GM18498 (cell line): ENCODE measurements around the gene STAT1.
"Not testable (repeated sequence)": the region's sequence is repeated elsewhere in the genome, so short reads cannot be mapped to it uniquely, and the experiment has no call there.

Experiments used
- ATAC-seq: cut with Tn5 transposase; IDR thresholded peaks from one replicate; pipeline ENCODE4 v1.9.1; 2021; ENCODE audit warnings: mild to moderate bottlenecking, moderate library complexity; ENCODE audit not compliant: unreplicated experiment

Gene STAT1

DNA sequence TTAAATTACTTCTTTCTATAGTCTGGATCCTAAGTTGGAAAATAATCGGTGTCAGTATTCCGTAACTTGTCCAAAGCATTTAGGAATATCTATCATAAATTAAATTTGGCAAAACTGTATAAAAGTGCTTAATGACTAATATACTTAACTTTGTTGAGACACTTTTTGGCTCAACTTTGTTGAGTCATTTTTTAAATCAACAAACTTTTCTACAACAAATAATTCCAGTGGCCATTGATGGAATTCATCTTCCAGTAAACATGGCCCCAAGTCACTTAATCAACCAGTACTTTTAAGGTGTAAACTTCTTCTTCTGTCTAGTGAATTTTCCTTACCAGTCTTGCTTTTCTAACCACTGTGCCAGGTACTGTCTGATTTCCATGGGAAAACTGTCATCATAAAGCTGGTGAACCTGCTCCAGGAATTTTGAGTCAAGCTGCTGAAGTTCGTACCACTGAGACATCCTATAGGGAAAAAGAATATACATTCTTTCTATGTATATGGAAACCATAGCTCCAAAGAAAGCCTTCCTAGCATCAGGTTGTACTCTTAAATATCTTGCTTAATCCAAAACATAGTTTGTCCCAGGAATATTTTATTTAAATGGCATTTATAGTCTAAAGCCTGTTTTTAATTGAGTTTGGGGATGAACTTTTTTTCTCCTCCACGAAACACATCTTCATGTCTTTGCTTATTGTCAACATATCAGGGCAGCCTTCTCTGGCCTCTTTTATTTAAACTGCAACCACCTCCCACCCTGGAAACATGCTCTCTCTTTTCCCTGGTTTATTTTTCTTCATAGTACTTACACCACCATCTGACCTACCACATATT lies 4.2 kb downstream of the STAT1 start:
- no peak for ATAC-seq

- no peak for ATAC-seq
Measured at GRCh38 chr2:191008286-191008685, 5.7 kb downstream of the STAT1 start.

DNA sequence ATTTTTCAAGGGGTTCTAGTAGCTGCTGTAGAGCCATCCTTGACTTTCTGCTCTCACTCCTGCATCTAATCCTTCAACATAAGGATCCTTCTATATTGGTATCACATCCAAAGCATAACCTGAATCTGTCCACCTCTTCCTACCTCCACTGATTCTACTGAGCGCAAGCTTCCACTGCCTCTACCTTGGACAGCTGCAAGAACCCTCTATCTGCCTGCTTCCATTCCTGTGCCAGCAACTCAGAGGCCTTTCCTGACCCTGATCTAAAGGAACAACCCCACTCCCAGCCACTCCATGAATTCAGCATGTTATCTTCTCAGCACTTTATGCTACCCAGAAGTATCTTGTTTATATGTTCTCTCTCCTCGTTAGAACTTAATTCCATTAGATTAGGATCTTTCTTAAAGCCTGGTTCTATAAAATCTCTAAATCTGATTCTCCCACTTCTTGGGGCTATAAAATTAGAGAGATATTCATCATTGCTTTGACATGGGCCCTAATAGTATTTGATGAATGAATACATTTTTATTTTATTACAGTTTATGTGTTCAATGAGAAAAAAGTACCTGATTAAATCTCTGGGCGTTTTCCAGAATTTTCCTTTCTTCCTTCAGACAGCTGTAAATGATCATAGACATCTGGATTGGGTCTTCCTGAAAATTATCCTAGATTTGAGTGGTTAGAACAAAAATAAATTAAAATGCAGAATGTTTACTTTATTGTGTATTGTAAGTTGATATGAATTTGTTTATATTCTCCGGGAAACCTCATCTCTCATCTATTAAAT lies 6.8 kb downstream of the STAT1 start:
- ATAC-seq, result no peak

GRCh38 chr2:191006297-191006696 lies 7.7 kb downstream of the STAT1 start:
- ATAC-seq, result no peak

DNA sequence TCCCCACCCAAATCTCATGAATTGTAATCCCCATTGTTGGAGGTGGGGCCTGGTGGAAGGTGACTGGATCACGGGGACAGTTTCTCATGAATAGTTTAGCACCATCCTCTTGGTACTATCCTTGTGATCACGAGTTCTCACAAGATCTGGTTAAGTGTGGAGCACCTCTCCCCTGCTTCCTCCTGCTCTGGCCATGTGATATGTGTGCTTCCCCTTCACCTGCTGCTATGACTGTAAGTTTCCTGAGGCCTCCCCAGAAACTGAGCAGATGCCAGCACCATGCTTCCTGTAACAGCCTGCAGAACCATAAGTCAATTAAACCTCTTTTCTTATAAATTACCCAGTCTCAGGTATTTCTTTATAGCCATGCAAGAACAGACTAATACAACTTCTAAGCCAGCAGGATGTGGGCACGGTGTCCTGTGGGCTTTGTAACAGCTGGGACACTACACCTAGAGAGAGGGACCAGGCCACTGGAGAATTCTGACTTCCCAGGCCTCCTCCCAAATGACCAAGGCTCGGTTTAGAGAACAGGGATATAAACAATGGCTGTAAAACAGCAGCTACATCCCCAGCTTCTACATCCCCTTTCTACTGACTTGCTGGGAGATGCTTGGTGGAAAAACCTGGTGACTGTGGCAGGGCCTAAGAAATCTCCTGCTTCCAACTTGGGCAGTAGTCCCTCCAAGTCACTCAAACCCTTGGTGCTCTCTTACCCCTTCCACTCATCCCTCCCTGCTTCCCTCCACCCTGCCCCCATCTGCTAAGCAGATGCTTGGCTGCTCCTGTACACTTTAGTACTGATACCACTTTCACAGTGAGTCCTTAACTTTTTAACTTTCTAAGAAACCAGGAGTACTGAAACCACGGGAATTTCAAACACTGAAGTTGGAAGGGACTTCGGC lies 10.3 kb downstream of the STAT1 start:
- no peak for ATAC-seq

GRCh38 chr2:191001624-191002023 lies 12.3 kb downstream of the STAT1 start:
- no peak for ATAC-seq

DNA sequence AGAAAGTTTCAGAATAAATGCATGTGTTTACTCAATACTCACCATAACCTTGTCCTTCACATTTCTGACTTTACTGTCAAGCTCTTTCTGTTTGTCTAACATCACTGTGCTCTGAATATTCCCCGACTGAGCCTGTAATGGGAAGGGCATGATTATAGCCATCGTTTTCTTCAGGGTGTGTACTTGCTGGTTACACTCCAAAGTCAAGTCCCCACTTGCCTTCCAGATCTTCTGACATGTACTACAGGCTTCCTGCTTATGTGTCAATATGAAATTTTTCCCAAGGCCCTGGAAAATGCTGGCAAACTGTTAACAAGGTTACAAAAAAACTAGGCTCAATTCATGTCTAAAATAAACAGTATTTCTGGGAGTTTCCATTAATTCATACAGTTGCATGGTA lies 12.9 kb downstream of the STAT1 start:
- no peak for ATAC-seq

DNA sequence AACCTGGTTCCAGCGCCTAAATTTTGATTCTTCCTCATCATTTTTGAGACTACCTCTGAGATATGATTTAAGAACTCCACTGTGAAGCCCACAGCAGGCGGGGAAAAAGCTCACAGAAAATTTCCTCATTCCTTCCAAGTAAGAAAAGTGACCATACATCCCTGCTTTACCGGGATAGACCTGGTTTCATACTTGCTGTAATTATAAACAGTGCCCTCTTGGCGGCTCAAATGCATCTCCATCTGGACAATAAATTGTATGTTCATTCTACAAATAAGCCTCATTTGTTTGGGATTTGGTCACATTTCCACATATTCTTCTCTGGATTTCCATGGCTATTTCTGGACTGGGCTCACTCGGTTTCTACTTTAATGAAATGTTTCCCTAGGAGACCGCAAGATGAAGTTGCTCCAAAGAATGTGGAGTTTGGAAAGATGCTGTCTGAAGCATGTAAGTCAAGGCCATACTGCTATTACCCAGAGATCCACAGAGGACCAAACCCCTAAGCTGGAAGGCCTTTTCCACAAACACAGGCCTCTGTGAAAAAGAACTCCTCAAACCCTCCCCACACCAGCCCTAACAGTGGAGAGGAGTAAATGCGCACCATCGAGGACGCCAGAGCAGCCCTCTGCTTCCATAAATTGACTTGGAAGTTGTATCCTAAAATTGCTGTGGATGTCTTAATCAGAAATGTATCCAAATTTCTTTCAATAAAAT lies 13.9 kb downstream of the STAT1 start:
- ATAC-seq, result no peak

DNA sequence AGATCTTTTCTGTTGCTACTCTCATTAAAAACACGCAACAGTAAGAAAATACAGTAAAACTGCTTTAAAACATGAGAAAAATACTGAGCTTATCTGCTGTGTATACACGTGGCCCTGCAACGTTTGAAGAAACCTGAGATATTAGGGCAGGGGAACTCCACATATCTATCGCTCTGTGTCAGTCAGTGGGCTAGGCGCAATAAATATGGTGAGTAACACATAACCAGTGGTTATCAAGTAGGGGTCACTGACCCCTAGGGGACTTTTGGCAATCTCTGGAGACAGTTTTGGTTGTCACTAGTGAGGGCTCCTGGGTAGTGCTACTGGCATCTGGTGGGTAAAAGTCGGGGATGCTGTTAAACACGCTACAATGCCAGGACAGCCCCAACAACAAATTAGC lies 14.9 kb downstream of the STAT1 start:
- ATAC-seq, result no peak

DNA sequence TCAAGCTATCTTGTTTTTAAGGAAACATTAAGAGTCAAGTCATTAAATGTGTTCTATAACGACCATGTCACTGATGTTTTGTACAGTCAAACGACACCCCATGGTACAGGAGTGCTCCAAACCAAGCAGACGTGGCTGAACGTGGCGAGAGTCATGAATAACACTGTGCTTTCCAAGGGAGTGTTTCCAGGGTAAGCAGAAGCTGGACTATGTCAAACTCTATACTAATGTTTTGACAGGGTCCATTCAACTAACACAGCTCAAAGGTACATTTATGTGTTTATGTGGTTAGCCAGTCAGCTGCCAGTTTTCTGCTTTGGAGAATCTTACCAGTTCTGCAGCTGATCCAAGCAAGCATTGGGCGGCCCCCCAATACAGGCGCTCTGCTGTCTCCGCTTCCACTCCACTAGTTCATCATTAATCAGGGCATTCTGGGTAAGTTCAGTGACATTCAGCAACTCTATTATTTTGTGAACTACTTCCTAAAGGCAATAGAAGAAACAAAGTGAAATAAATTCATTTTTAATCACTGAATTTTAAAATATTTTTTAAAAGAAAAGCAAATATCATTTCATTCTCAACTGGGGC lies 16.4 kb downstream of the STAT1 start:
- ATAC-seq, result no peak

- no peak for ATAC-seq
Measured at GRCh38 chr2:190996947-190997346, 17.0 kb downstream of the STAT1 start.

DNA sequence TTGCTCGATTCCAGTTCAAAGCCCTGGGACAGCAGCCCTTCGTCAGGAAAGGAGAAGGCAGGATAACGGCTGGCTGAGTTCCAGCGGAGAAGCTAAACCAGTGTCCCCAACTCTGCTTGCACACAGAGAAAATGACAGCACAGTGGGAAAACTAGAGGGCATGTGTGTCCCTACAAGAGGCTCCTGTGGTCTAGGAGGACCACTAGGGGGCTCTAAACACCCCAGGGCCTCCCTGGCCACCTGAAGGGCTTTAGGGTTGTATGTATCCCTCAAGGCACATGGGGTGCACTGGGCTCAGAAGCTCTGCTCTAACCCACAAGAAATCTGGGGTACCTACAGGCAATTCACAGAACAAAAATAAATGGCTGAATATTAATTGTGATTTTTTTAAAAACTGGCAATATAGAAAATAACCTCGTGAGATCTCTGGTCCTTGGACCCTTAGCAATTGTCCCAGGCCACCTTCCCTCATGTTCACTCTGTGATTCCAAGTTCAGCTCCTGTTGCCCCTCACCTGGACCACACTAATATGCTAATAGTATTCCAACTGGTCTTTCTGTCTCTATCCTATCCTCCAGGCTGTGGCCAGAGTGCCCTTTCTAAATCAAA lies 17.5 kb downstream of the STAT1 start:
- ATAC-seq, result peak; percentile 48

GRCh38 chr2:190995315-190995714 lies 18.7 kb downstream of the STAT1 start:
- ATAC-seq, result not testable (repeated sequence)

GRCh38 chr2:190994148-190994547 lies 19.8 kb downstream of the STAT1 start:
- no peak for ATAC-seq

DNA sequence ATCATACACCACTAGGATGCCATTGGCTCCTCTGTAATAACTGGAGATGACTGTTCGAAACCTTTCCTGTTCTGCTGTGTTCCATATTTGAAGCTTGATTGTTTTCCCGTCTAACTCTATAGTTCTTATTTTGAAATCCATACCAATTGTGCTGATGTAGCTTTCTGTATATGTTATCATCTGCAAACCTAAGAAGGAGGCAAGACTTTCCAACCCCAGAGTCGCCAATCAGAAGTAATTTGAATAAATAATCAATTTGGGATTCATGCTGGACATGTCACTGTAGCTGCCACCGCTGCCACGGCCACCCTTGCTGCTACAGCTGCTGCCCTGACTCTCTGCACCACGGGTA lies 20.7 kb downstream of the STAT1 start:
- ATAC-seq, result no peak

DNA sequence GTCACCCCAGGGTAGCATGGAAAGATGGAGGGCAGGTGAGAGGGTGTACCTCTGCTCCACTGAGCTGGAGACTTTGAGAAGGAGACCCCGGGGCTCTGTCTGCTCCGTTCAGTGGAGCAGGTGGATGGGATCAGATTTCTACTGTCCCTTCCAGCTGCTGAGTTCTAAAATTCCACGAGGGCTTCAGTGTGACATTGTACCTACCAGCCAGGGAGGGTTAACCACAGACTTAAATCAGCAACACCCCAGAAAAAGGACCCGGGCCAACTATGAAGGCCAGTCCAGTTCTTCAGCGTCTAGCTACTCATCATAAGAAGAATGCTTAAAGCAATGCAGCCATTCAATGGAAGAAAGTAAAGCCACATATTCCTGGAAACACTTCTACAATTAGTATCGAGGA lies 23.8 kb downstream of the STAT1 start:
- no peak for ATAC-seq

GRCh38 chr2:190988910-190989309 lies 25.1 kb downstream of the STAT1 start:
- no peak for ATAC-seq

- ATAC-seq, result no peak
Measured at GRCh38 chr2:190987938-190988337, 26.0 kb downstream of the STAT1 start.

DNA sequence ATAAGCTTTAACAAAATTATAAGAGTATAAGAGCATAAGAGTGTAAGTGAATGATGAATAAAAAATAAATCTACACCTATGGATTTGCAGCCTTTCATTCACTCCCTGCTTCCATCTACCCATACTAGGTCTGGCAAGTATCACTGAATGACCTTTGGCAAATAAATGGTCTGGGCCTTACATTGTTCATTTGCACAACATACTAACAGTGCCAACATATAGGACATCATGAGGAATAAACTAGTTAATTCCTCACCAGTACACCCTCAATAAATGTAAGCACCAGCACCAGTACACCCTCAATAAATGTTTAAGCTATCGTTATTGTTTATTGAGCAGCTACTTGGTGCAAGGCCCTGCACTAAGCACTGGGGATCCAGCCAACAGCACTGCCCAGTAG lies 26.9 kb downstream of the STAT1 start:
- ATAC-seq, result no peak
